HL-60 (cell line): ENCODE measurements around the gene CSDE1.

Source experiments
- DNase-seq, 2 experiments: peaks; one replicate each; pipeline ENCODE4 v3.0.0-alpha.2; 2010 to 2020; ENCODE audit warnings: low read depth in 1 of 2, low spot score in 1 of 2
- H3K27ac ChIP-seq: fragments of 250-450 bp; sonication (Bioruptor Pico); replicated peaks from 2 replicates; pipeline ENCODE4 v1.5.1; 2020; ENCODE audit warnings: mild to moderate bottlenecking, moderate library complexity
- H3K27me3 ChIP-seq: fragments of 250-450 bp; sonication (Bioruptor Pico); 2 replicates; pipeline ENCODE4 v1.5.1; 2021; ENCODE audit warnings: mild to moderate bottlenecking, moderate library complexity; ENCODE audit not compliant: insufficient read depth, poor library complexity, severe bottlenecking
- H3K4me3 ChIP-seq: replicated peaks from 2 replicates; pipeline ENCODE4 v1.5.1; 2011; ENCODE audit warnings: mild to moderate bottlenecking, control low read depth, low read length; ENCODE audit not compliant: insufficient read depth
- GABPA ChIP-seq: IDR thresholded peaks from 2 replicates; pipeline ENCODE4 v1.6.1; 2012; ENCODE audit warnings: low read depth
- POLR2AphosphoS5 ChIP-seq: IDR thresholded peaks from 2 replicates; pipeline ENCODE4 v1.6.1; 2012; ENCODE audit warnings: low read depth
- SPI1 ChIP-seq: IDR thresholded peaks from 2 replicates; pipeline ENCODE4 v1.6.1; 2012; ENCODE audit warnings: low read depth, mild to moderate bottlenecking, borderline replicate concordance
- TF ChIP-seq, protein P1 (sequence below): IDR thresholded peaks from 2 replicates; pipeline ENCODE4 v1.6.1; 2012; ENCODE audit warnings: low read depth; ENCODE audit not compliant: insufficient replicate concordance
- TF ChIP-seq, protein P2 (sequence below): IDR thresholded peaks from one replicate; pipeline ENCODE4 v1.5.1; 2011; ENCODE audit warnings: low read length, control low read depth, inconsistent platforms; ENCODE audit not compliant: insufficient read depth

Gene CSDE1

GRCh38 chr1:114707604-114708003 is 50.2 kb downstream of the CSDE1 start:
- no peak for DNase-seq
- Histone ChIP-seq H3K27me3 (no peaks in the 10 kb centered on the region), H3K4me3 (no peak overlapping the region), H3K27ac (no peak overlapping the region)
- TF ChIP-seq, protein P1, sequence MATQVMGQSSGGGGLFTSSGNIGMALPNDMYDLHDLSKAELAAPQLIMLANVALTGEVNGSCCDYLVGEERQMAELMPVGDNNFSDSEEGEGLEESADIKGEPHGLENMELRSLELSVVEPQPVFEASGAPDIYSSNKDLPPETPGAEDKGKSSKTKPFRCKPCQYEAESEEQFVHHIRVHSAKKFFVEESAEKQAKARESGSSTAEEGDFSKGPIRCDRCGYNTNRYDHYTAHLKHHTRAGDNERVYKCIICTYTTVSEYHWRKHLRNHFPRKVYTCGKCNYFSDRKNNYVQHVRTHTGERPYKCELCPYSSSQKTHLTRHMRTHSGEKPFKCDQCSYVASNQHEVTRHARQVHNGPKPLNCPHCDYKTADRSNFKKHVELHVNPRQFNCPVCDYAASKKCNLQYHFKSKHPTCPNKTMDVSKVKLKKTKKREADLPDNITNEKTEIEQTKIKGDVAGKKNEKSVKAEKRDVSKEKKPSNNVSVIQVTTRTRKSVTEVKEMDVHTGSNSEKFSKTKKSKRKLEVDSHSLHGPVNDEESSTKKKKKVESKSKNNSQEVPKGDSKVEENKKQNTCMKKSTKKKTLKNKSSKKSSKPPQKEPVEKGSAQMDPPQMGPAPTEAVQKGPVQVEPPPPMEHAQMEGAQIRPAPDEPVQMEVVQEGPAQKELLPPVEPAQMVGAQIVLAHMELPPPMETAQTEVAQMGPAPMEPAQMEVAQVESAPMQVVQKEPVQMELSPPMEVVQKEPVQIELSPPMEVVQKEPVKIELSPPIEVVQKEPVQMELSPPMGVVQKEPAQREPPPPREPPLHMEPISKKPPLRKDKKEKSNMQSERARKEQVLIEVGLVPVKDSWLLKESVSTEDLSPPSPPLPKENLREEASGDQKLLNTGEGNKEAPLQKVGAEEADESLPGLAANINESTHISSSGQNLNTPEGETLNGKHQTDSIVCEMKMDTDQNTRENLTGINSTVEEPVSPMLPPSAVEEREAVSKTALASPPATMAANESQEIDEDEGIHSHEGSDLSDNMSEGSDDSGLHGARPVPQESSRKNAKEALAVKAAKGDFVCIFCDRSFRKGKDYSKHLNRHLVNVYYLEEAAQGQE, result no peak
- TF ChIP-seq SPI1 (no peak), POLR2AphosphoS5 (no peak), GABPA (no peak)
- TF ChIP-seq, protein P2, sequence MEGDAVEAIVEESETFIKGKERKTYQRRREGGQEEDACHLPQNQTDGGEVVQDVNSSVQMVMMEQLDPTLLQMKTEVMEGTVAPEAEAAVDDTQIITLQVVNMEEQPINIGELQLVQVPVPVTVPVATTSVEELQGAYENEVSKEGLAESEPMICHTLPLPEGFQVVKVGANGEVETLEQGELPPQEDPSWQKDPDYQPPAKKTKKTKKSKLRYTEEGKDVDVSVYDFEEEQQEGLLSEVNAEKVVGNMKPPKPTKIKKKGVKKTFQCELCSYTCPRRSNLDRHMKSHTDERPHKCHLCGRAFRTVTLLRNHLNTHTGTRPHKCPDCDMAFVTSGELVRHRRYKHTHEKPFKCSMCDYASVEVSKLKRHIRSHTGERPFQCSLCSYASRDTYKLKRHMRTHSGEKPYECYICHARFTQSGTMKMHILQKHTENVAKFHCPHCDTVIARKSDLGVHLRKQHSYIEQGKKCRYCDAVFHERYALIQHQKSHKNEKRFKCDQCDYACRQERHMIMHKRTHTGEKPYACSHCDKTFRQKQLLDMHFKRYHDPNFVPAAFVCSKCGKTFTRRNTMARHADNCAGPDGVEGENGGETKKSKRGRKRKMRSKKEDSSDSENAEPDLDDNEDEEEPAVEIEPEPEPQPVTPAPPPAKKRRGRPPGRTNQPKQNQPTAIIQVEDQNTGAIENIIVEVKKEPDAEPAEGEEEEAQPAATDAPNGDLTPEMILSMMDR, result no peak

GRCh38 chr1:114703242-114703641 is 54.5 kb downstream of the CSDE1 start:
- no peak overlapping the region for H3K27ac ChIP-seq
- DNase-seq, result no peak
- no peaks in the 10 kb centered on the region for H3K27me3 ChIP-seq
- TF ChIP-seq GABPA (no peak), SPI1 (no peak), POLR2AphosphoS5 (no peak)
- TF ChIP-seq, protein P1, result no peak
- TF ChIP-seq, protein P2, result no peak
- H3K4me3 ChIP-seq, result no peak overlapping the region

- TF ChIP-seq, protein P2, result no peak
- TF ChIP-seq, protein P1, result no peak
- TF ChIP-seq GABPA, result no peak
- TF ChIP-seq SPI1, result no peak
- TF ChIP-seq POLR2AphosphoS5, result no peak
- Histone ChIP-seq H3K27me3 (no peaks in the 10 kb centered on the region), H3K4me3 (no peak overlapping the region), H3K27ac (no peak overlapping the region)
- DNase-seq, result no peak
Observed at GRCh38 chr1:114702737-114703136, 55.0 kb downstream of the CSDE1 start.
